ENCODE results near the gene GARRE1. TPM values are rescaled to one million over a fixed set of nuclear protein-coding genes. Genes with fewer than 3 reads are reported as not detected.

GARRE1 gene
- total and polyA plus RNA-seq, 9 donors = 13.3 to 39.1 (median 22.5) TPM

GRCh38 chr19:34228762-34229161 lies 25.6 kb upstream of the GARRE1 start:
- no peaks in the 10 kb centered on the region for H3K9me3 ChIP-seq
- TF ChIP-seq CTCF (IDR thresholded peaks at IDR 0.05) = no peak
- no peak for TF ChIP-seq EP300 (IDR thresholded peaks at IDR 0.05)
- TF ChIP-seq POLR2A (IDR thresholded peaks at IDR 0.05) = no peak
- H3K36me3 ChIP-seq = no peaks in the 10 kb centered on the region
- peaks cover 5% of the 10 kb centered on the region for H3K4me1 ChIP-seq (ENCODE audit: insufficient read depth)
- no peak overlapping the region for H3K4me3 ChIP-seq
- no peak for DNase-seq
- H3K27ac ChIP-seq = no peak overlapping the region
- H3K27me3 ChIP-seq = no peaks in the 10 kb centered on the region
- intact Hi-C loops (cut with DNase I) = loop anchor here in 1 of 4 donors (10.0 kb wide), 2 partner anchors 116 to 276 kb away; no protein-coding TSS in a partner anchor
- 66 to 89% (median 79%) methylated on average over 3 of the region's 3 CpGs for WGBS, 3 donors

- Histone ChIP-seq H3K27ac (no peak overlapping the region), H3K27me3 (no peaks in the 10 kb centered on the region), H3K4me1 (ENCODE audit: insufficient read depth) (peaks cover 5% of the 10 kb centered on the region), H3K36me3 (no peaks in the 10 kb centered on the region), H3K9me3 (no peaks in the 10 kb centered on the region), H3K4me3 (no peak overlapping the region)
- intact Hi-C loops (cut with DNase I) = loop anchor here in 1 of 4 donors (10.0 kb wide), 2 partner anchors 115 to 275 kb away; no protein-coding TSS in a partner anchor
- TF ChIP-seq CTCF (IDR thresholded peaks at IDR 0.05) (no peak), POLR2A (IDR thresholded peaks at IDR 0.05) (no peak), EP300 (IDR thresholded peaks at IDR 0.05) (no peak)
- WGBS, 3 donors = 88 to 92% (median 92%) methylated on average over 4 of the region's 4 CpGs
- no peak for DNase-seq
Observed at GRCh38 chr19:34229721-34230120, 24.6 kb upstream of the GARRE1 start.

GRCh38 chr19:34230820-34231219 lies 23.5 kb upstream of the GARRE1 start:
- TF ChIP-seq EP300 (IDR thresholded peaks at IDR 0.05) (no peak), POLR2A (IDR thresholded peaks at IDR 0.05) (no peak), CTCF (IDR thresholded peaks at IDR 0.05) (no peak)

GRCh38 chr19:34231439-34231838 lies 22.9 kb upstream of the GARRE1 start:
- no peak for DNase-seq
- WGBS, 3 donors = 89 to 96% (median 91%) methylated on average over 4 of the region's 4 CpGs
- no peak overlapping the region for H3K4me3 ChIP-seq
- no peaks in the 10 kb centered on the region for H3K27me3 ChIP-seq
- intact Hi-C loops (cut with DNase I) = no loop called here
- no peaks in the 10 kb centered on the region for H3K36me3 ChIP-seq
- no peak overlapping the region for H3K27ac ChIP-seq
- H3K4me1 ChIP-seq (ENCODE audit: insufficient read depth) = peaks cover 6% of the 10 kb centered on the region
- TF ChIP-seq CTCF (IDR thresholded peaks at IDR 0.05) (no peak), EP300 (IDR thresholded peaks at IDR 0.05) (no peak), POLR2A (IDR thresholded peaks at IDR 0.05) (no peak)
- no peaks in the 10 kb centered on the region for H3K9me3 ChIP-seq

More at GRCh38 chr19:34230820-34231219, 23.5 kb upstream of the GARRE1 start:
- no peak for DNase-seq
- Histone ChIP-seq H3K27me3 (no peaks in the 10 kb centered on the region), H3K4me1 (ENCODE audit: insufficient read depth) (peaks cover 5% of the 10 kb centered on the region), H3K27ac (no peak overlapping the region), H3K36me3 (no peaks in the 10 kb centered on the region), H3K9me3 (no peaks in the 10 kb centered on the region), H3K4me3 (no peak overlapping the region)
- intact Hi-C loops (cut with DNase I) = no loop called here
- 90 to 94% (median 93%) methylated on average over 10 of the region's 10 CpGs for WGBS, 3 donors

Measured in ovary (tissue), 9 donors.